H1 (cell line): Measurements from ENCODE around the gene TFRC. TPM values are rescaled to one million over a fixed set of nuclear protein-coding genes. Genes with fewer than 3 reads are reported as not detected.

ENCODE experiments used
- CTCF ChIA-PET: fragments of 300-600 bp; sonication (Branson Sonifier 250); formaldehyde crosslinking; loops from one replicate; lab custom pipeline; 2021; ENCODE audit not compliant: partially characterized antibody; lab: Charles Lee
- POLR2A ChIA-PET: fragments of 300-600 bp; sonication (Branson Sonifier 250); formaldehyde crosslinking; loops from one replicate; lab custom pipeline; 2021; ENCODE audit warnings: inconsistent platforms; ENCODE audit not compliant: partially characterized antibody; lab: Charles Lee
- DNase-seq, 2 experiments: peaks; one replicate each; pipeline versions ENCODE4 v3.0.0 to v3.0.0-alpha.2; 2010 to 2022; ENCODE audit warnings: low spot score in 2 of 2, low read depth in 1 of 2, mixed read lengths in 1 of 2
- FAIRE-seq: peaks from 2 replicates; lab custom pipeline; 2011; peaks lifted over from hg19 to GRCh38; lab: Jason Lieb, UNC
- H2AFZ ChIP-seq: 2 replicates; pipeline ENCODE4 v1.8.1; 2012; ENCODE audit warnings: low read length, inconsistent platforms
- H2AK5ac ChIP-seq: 2 replicates; pipeline ENCODE4 v1.6.1; 2013; ENCODE audit warnings: low read depth, low read length
- H2BK120ac ChIP-seq: replicated peaks from 2 replicates; pipeline ENCODE3; 2013; ENCODE audit warnings: low read depth, low read length, inconsistent platforms
- H2BK12ac ChIP-seq: 2 replicates; pipeline ENCODE4 v1.6.1; 2013; ENCODE audit warnings: low read depth, low read length
- H2BK15ac ChIP-seq: 2 replicates; pipeline ENCODE4 v1.6.1; 2013; ENCODE audit warnings: low read length
- H2BK20ac ChIP-seq: 2 replicates; pipeline ENCODE4 v1.6.1; 2013; ENCODE audit warnings: low read length
- H2BK5ac ChIP-seq: 2 replicates; pipeline ENCODE4 v1.6.1; 2013; ENCODE audit warnings: low read depth, low read length
- H3K14ac ChIP-seq: 2 replicates; pipeline ENCODE4 v1.6.1; 2013; ENCODE audit warnings: inconsistent platforms; ENCODE audit not compliant: insufficient read length
- H3K18ac ChIP-seq: 2 replicates; pipeline ENCODE4 v1.6.1; 2013; ENCODE audit warnings: low read length; ENCODE audit errors: extremely low read depth
- H3K23ac ChIP-seq: 2 replicates; pipeline ENCODE4 v1.6.1; 2013; ENCODE audit warnings: inconsistent platforms; ENCODE audit not compliant: insufficient read length
- H3K23me2 ChIP-seq: 2 replicates; pipeline ENCODE4 v1.6.1; 2013; ENCODE audit warnings: low read depth, low read length
- H3K27ac ChIP-seq: 2 replicates; pipeline ENCODE4 v1.6.1; 2011; ENCODE audit warnings: low read depth, low read length, inconsistent platforms
- H3K27me3 ChIP-seq, 4 experiments: replicated peaks in 1 of 4; 1 replicate in 1 of 4; 2 replicates in 3 of 4; pipeline versions ENCODE4 v1.6.1 to v1.8.1; 2011 to 2013; ENCODE audit warnings: low read length in 3 of 4, mild to moderate bottlenecking in 3 of 4, inconsistent platforms in 2 of 4, mixed read lengths in 2 of 4, moderate library complexity in 1 of 4; ENCODE audit not compliant: control insufficient read depth in 3 of 4, insufficient read depth in 3 of 4; ENCODE audit errors: extremely low read depth in 1 of 4
- H3K36me3 ChIP-seq, 4 experiments: 2 replicates each; pipeline versions ENCODE4 v1.6.1 to v1.8.1; 2011 to 2013; ENCODE audit warnings: mild to moderate bottlenecking in 4 of 4, low read length in 3 of 4, moderate library complexity in 2 of 4, control low read depth in 1 of 4, inconsistent platforms in 1 of 4; ENCODE audit not compliant: insufficient read depth in 4 of 4, control insufficient read depth in 2 of 4
- H3K4ac ChIP-seq: replicated peaks from 2 replicates; pipeline ENCODE3; 2013; ENCODE audit warnings: low read length, low read depth, mixed read lengths, inconsistent platforms; ENCODE audit not compliant: insufficient read length
- H3K4me1 ChIP-seq, 4 experiments: replicated peaks in 1 of 4; 1 replicate in 1 of 4; 2 replicates in 3 of 4; pipeline versions ENCODE4 v1.6.1 to v1.8.1; 2011 to 2013; ENCODE audit warnings: low read length in 3 of 4, inconsistent platforms in 2 of 4, mixed read lengths in 1 of 4; ENCODE audit not compliant: insufficient read depth in 4 of 4, control insufficient read depth in 3 of 4
- H3K4me2 ChIP-seq, 2 experiments: 2 replicates each; pipeline versions ENCODE4 v1.6.1 to v1.8.1; 2011 to 2013; ENCODE audit warnings: low read depth in 2 of 2, low read length in 2 of 2, control low read depth in 1 of 2, inconsistent platforms in 1 of 2, mild to moderate bottlenecking in 1 of 2; ENCODE audit not compliant: insufficient read depth in 1 of 2
- H3K4me3 ChIP-seq, 4 experiments: fragments of 200-600, 300-600 bp in 1 of 4; sonication (generic), shearing (Covaris generic), sonication (Bioruptor Twin) in 1 of 4; 2 replicates each; pipeline versions ENCODE4 v1.5.1 to v1.8.1; 2011 to 2016; ENCODE audit warnings: low read length in 4 of 4, low read depth in 3 of 4, control low read depth in 2 of 4, inconsistent platforms in 2 of 4, mild to moderate bottlenecking in 2 of 4, mixed read lengths in 1 of 4, moderate library complexity in 1 of 4; ENCODE audit not compliant: insufficient read depth in 2 of 4; ENCODE audit errors: extremely low read depth in 1 of 4
- H3K56ac ChIP-seq: replicated peaks from 2 replicates; pipeline ENCODE3; 2013; ENCODE audit warnings: low read depth, mild to moderate bottlenecking, mixed read lengths, low read length, inconsistent platforms; ENCODE audit not compliant: insufficient read length
- H3K79me1 ChIP-seq: 2 replicates; pipeline ENCODE4 v1.6.1; 2013; ENCODE audit warnings: low read depth, low read length, control low read depth
- H3K79me2 ChIP-seq, 2 experiments: 2 replicates each; pipeline versions ENCODE4 v1.6.1 to v1.8.1; 2012 to 2013; ENCODE audit warnings: low read length in 2 of 2, mild to moderate bottlenecking in 2 of 2, inconsistent platforms in 1 of 2; ENCODE audit not compliant: insufficient read depth in 2 of 2, control insufficient read depth in 1 of 2
- H3K9ac ChIP-seq, 4 experiments: replicated peaks in 1 of 4; 1 replicate in 1 of 4; 2 replicates in 3 of 4; pipeline versions ENCODE4 v1.6.1 to v1.8.1; 2011 to 2013; ENCODE audit warnings: low read depth in 3 of 4, low read length in 3 of 4, control low read depth in 2 of 4, mild to moderate bottlenecking in 2 of 4, moderate library complexity in 2 of 4, inconsistent platforms in 1 of 4; ENCODE audit errors: extremely low read depth in 1 of 4
- H3K9me3 ChIP-seq, 2 experiments: 2 replicates each; pipeline versions ENCODE4 v1.6.1 to v1.8.1; 2012 to 2013; ENCODE audit warnings: mild to moderate bottlenecking in 2 of 2, moderate library complexity in 2 of 2, control low read depth in 1 of 2, inconsistent platforms in 1 of 2, low read depth in 1 of 2, low read length in 1 of 2, mixed read lengths in 1 of 2; ENCODE audit not compliant: insufficient read depth in 2 of 2
- H4K20me1 ChIP-seq, 2 experiments: replicated peaks in 1 of 2; 2 replicates each; pipeline versions ENCODE3 to v1.8.1; 2011 to 2013; ENCODE audit warnings: inconsistent platforms in 2 of 2, low read length in 2 of 2, mild to moderate bottlenecking in 1 of 2; ENCODE audit not compliant: insufficient read depth in 2 of 2, control insufficient read depth in 1 of 2
- H4K5ac ChIP-seq: 2 replicates; pipeline ENCODE4 v1.6.1; 2013; ENCODE audit warnings: low read length, low read depth, mixed read lengths, inconsistent platforms; ENCODE audit not compliant: insufficient read length
- H4K8ac ChIP-seq: 2 replicates; pipeline ENCODE4 v1.8.0; 2013; ENCODE audit warnings: mild to moderate bottlenecking, moderate library complexity, low read length, inconsistent platforms; ENCODE audit not compliant: insufficient read depth; ENCODE audit errors: extremely low read depth
- H4K91ac ChIP-seq: replicated peaks from 2 replicates; pipeline ENCODE3; 2013; ENCODE audit warnings: low read length, mixed read lengths, inconsistent platforms; ENCODE audit not compliant: insufficient read length
- E2F6 ChIP-seq: IDR thresholded peaks from 2 replicates; pipeline ENCODE4 v1.6.1; 2012; ENCODE audit warnings: inconsistent platforms
- GTF2F1 ChIP-seq: IDR thresholded peaks from 2 replicates; pipeline ENCODE4 v1.6.1; 2012; ENCODE audit warnings: low read depth, low read length, improper control_type of control experiment, borderline replicate concordance
- MAX ChIP-seq: IDR thresholded peaks from 2 replicates; pipeline ENCODE4 v1.6.1; 2012; ENCODE audit warnings: inconsistent platforms
- RFX5 ChIP-seq: IDR thresholded peaks from 2 replicates; pipeline ENCODE4 v1.6.1; 2011; ENCODE audit warnings: low read depth, low read length, improper control_type of control experiment, borderline replicate concordance
- SIX5 ChIP-seq: IDR thresholded peaks from 2 replicates; pipeline ENCODE4 v1.6.1; 2011; ENCODE audit warnings: mild to moderate bottlenecking, low read depth, low read length
- SP2 ChIP-seq: IDR thresholded peaks from 2 replicates; pipeline ENCODE4 v1.6.1; 2012; ENCODE audit warnings: mild to moderate bottlenecking, low read length, inconsistent platforms
- TAF1 ChIP-seq: IDR thresholded peaks from 2 replicates; pipeline ENCODE4 v1.6.1; 2011; ENCODE audit warnings: mild to moderate bottlenecking, low read depth, low read length
- WGBS, 2 experiments: shearing (Covaris generic) in 1 of 2; methylation state at CpG; one replicate each; pipeline versions ENCODE4 v1.1.6 to v1.1.7; 2013 to 2015; ENCODE audit warnings: low lambda C conversion rate in 2 of 2, mixed read lengths in 2 of 2, inconsistent platforms in 1 of 2, low coverage in 1 of 2, missing lambda C conversion rate in 1 of 2; ENCODE audit not compliant: insufficient replicate concordance in 2 of 2, insufficient coverage in 1 of 2, insufficient read length in 1 of 2; ENCODE audit errors: extremely low coverage in 1 of 2, missing lambda C conversion rate in 1 of 2; 5-methylcytosine and 5-hydroxymethylcytosine counted together
- long read RNA-seq, 2 experiments: library from RNA in 1 of 2; library from capped mRNA in 1 of 2; stranded (forward); transcript quantifications; one replicate each; pipeline ENCODE4 v2.0.0, GENCODE V29; 2021; ENCODE audit warnings: inconsistent platforms in 1 of 2
- polyA minus RNA-seq, 3 experiments: library from RNA; depleted of rRNA, polyadenylated mRNA; stranded (reverse); fragments of >200 nt; gene quantifications; 1 replicate in 2 of 3; 2 replicates in 1 of 3; pipeline ENCODE4 v1.2.3, GENCODE V29; 2011
- polyA plus RNA-seq, 7 experiments: library from polyadenylated mRNA; depleted of rRNA in 3 of 7; stranded (reverse) in 5 of 7; unstranded in 2 of 7; fragments of >200 nt in 5 of 7; fragments of 200-250 nt in 2 of 7; gene quantifications; 1 replicate in 5 of 7; 2 replicates in 1 of 7; 4 replicates in 1 of 7; pipeline versions ENCODE4 v1.2.1 to v1.2.3, GENCODE V29; 2011 to 2013; ENCODE audit warnings: missing spikeins in 2 of 7, mixed read lengths in 2 of 7
- total RNA-seq: library from RNA; stranded (reverse); fragmentation: NEBNext Ultra II Directional; extraction: Animal tissue kit (Norgen Biotek cat#: 25700); gene quantifications from 2 replicates; pipeline ENCODE4 v1.2.1, GENCODE V29; 2021

The TFRC gene
- total RNA-seq, result 146 and 161 TPM in 2 replicates
- 19.3 and 67.3 TPM in 2 replicates for polyA plus RNA-seq (2011; rRNA removed)
- 38.7 TPM for polyA plus RNA-seq (2011; cell fraction: cytosol; rRNA removed)
- polyA plus RNA-seq (2011; cell fraction: nucleus; rRNA removed), result 39.2 TPM
- 111 to 150 TPM (median 125 TPM) in 4 replicates for polyA plus RNA-seq (2012, experiment 1 of 2)
- polyA plus RNA-seq (2012, experiment 2 of 2), result 9.4 TPM
- 108 TPM for polyA plus RNA-seq (2013, experiment 1 of 2)
- 103 TPM for polyA plus RNA-seq (2013, experiment 2 of 2)
- polyA minus RNA-seq (2011; rRNA and poly(A)+ RNA removed), result 139 and 420 TPM in 2 replicates
- 116 TPM for polyA minus RNA-seq (2011; cell fraction: cytosol; rRNA and poly(A)+ RNA removed)
- polyA minus RNA-seq (2011; cell fraction: nucleus; rRNA and poly(A)+ RNA removed), result 156 TPM
- long read RNA-seq, experiment 1, full-length matches to known transcripts, result 14 of 151 reads
- long read RNA-seq, experiment 1, partial matches to known transcripts, result 36 of 151 reads
- long read RNA-seq, experiment 1, other reads (novel, unspliced or antisense), result 101 of 151 reads
- long read RNA-seq, experiment 2, full-length matches to known transcripts, result 20 of 48 reads
- long read RNA-seq, experiment 2, partial matches to known transcripts, result 0 of 48 reads
- long read RNA-seq, experiment 2, other reads (novel, unspliced or antisense), result 28 of 48 reads

GRCh38 chr3:196081834-196082618 lies at the start of gene TFRC:
Gene TFRC (minus strand): TSS chr3:196082090. CDS start chr3:196077099, 4,991 bp downstream.
- H3K9me3 ChIP-seq, result no peaks in the 10 kb centered on the region
- H3K9ac ChIP-seq, result peak within 1 kb of the TSS; percentile 67 to 89 (median 84)
- H3K56ac ChIP-seq, result peak within 1 kb of the TSS; percentile 74
- H3K23ac ChIP-seq, result no peak within 1 kb of the TSS
- peak within 1 kb of the TSS; percentile 90 for H4K8ac ChIP-seq
- no peak within 1 kb of the TSS for H2BK15ac ChIP-seq
- H3K79me2 ChIP-seq, result peaks cover 30 to 44% of the 10 kb centered on the region in 2 experiments
- peak within 1 kb of the TSS; percentile 43 to 85 for H3K4me2 ChIP-seq
- H3K4me3 ChIP-seq, result peak within 1 kb of the TSS; percentile 68 to 93 (median 82)
- H4K5ac ChIP-seq, result peak within 1 kb of the TSS; percentile 84
- no peak within 1 kb of the TSS for H2BK120ac ChIP-seq
- H2AFZ ChIP-seq, result peak within 1 kb of the TSS; percentile 79; the same call in 1 of the 2 replicates
- H3K36me3 ChIP-seq, result no peaks in the 10 kb centered on the region; a peak in 1 of 8 replicates
- WGBS, 2 experiments, result 5% methylated on average over 21 of the region's 67 CpGs; no CpG with 5 or more reads in 1 of the 2 experiments
- H3K27me3 ChIP-seq, result no peaks in the 10 kb centered on the region; a peak in 1 of 7 replicates
- peak; percentile 82 to 98 for DNase-seq
- ChIA-PET CTCF (interaction anchor here (1.1 to 22.4 kb wide), 2 partner anchors 79 to 113 kb away, joined by 3 to 299 read pairs; no protein-coding TSS in a partner anchor), POLR2A (interaction anchor here (0.9 to 3.4 kb wide), 12 partner anchors 10 to 191 kb away, joined by 3 to 11 read pairs (median 4); no protein-coding TSS in a partner anchor)
- H2BK5ac ChIP-seq, result peak within 1 kb of the TSS; percentile 97
- H4K91ac ChIP-seq, result peak within 1 kb of the TSS; percentile 58
- H2BK12ac ChIP-seq, result peak within 1 kb of the TSS; percentile 84; the same call in 1 of the 2 replicates
- peaks cover 2 to 10% (median 6%) of the 10 kb centered on the region in 4 experiments; a peak in 6 of 7 replicates for H3K4me1 ChIP-seq
- H3K4ac ChIP-seq, result peak within 1 kb of the TSS; percentile 33
- H3K18ac ChIP-seq, result peak within 1 kb of the TSS; percentile 68
- H3K27ac ChIP-seq, result peak within 1 kb of the TSS; percentile 80
- H3K79me1 ChIP-seq, result no peaks in the 10 kb centered on the region; the same call in 1 of the 2 replicates
- no peak within 1 kb of the TSS for H2AK5ac ChIP-seq
- no peak within 1 kb of the TSS for H2BK20ac ChIP-seq
- no peak within 1 kb of the TSS for H3K14ac ChIP-seq
- FAIRE-seq, result no peak
- peaks cover 3 to 14% of the 10 kb centered on the region in 2 experiments for H4K20me1 ChIP-seq
- peaks cover 2% of the 10 kb centered on the region for H3K23me2 ChIP-seq
- TF ChIP-seq E2F6, result peak; percentile 90
- TF ChIP-seq GTF2F1, result peak; percentile 87
- no peak for TF ChIP-seq RFX5
- TF ChIP-seq MAX, result peak; percentile 73
- peak; percentile 98 for TF ChIP-seq TAF1
- no peak for TF ChIP-seq SIX5
- TF ChIP-seq SP2, result no peak
